GM12878 (cell line): Measurements from ENCODE around the gene SNRPD2. TPM values are rescaled to one million over a fixed set of nuclear protein-coding genes. Genes with fewer than 3 reads are reported as not detected.

Experiments used
- ATAC-seq: fragments of 200-7000 bp; cut with Tn5 transposase; 3 replicates; pipeline ENCODE4 v1.9.1; 2020; ENCODE audit warnings: mild to moderate bottlenecking, moderate library complexity
- BruUV-seq: library from RNA; stranded (reverse); fragments of 400-500 nt; replicated peaks from 2 replicates; lab custom pipeline; 2021; lab: Mats Ljungman, UMichigan
- CTCF ChIA-PET: fragments of 300-600 bp; sonication (Branson Sonifier 250); formaldehyde crosslinking; extraction: SDS; loops from one replicate; lab custom pipeline; 2021; ENCODE audit warnings: inconsistent platforms; lab: Yijun Ruan, JAX
- POLR2A ChIA-PET: fragments of 350-600 bp; formaldehyde crosslinking; extraction: SDS; loops from one replicate; lab custom pipeline; 2021; ENCODE audit warnings: inconsistent platforms; lab: Charles Lee
- RAD21 ChIA-PET: fragments of 300-600 bp; sonication (Branson Sonifier 250); formaldehyde crosslinking; loops from one replicate; lab custom pipeline; 2023; ENCODE audit warnings: antibody characterized with exemption; ENCODE audit not compliant: unreplicated experiment; lab: Charles Lee
- SMC1A ChIA-PET: fragments of 300-600 bp; sonication (Branson Sonifier 250); formaldehyde crosslinking; loops from one replicate; lab custom pipeline; 2023; ENCODE audit not compliant: unreplicated experiment, uncharacterized antibody; lab: Charles Lee
- DNase-seq: peaks from one replicate; pipeline ENCODE4 v3.0.0-alpha.2; 2011; ENCODE audit warnings: low read depth, low spot score
- FAIRE-seq: peaks from 3 replicates; lab custom pipeline; 2011; peaks lifted over from hg19 to GRCh38; lab: Jason Lieb, UNC
- H2AFZ ChIP-seq: 2 replicates; pipeline ENCODE4 v1.6.0; 2011; ENCODE audit warnings: low read depth, low read length, control low read depth; ENCODE audit not compliant: control insufficient read depth
- H3K27ac ChIP-seq: 2 replicates; pipeline ENCODE4 v1.5.1; 2011; ENCODE audit warnings: control low read depth; ENCODE audit not compliant: control insufficient read depth, insufficient read depth
- H3K27me3 ChIP-seq, 2 experiments: replicated peaks in 1 of 2; 2 replicates each; pipeline versions ENCODE4 v1.6.0 to v1.6.1; 2011; ENCODE audit warnings: low read length in 1 of 2; ENCODE audit not compliant: control insufficient read depth in 2 of 2, insufficient read depth in 2 of 2
- H3K36me3 ChIP-seq, 2 experiments: 2 replicates each; pipeline ENCODE4 v1.5.1; 2011; ENCODE audit warnings: low read length in 1 of 2; ENCODE audit not compliant: control insufficient read depth in 2 of 2, insufficient read depth in 2 of 2
- H3K4me1 ChIP-seq: 2 replicates; pipeline ENCODE4 v1.6.1; 2011; ENCODE audit warnings: mild to moderate bottlenecking, low read length, moderate library complexity, mixed read lengths; ENCODE audit not compliant: control insufficient read depth, insufficient read depth
- H3K4me2 ChIP-seq: 2 replicates; pipeline ENCODE4 v1.6.0; 2011; ENCODE audit warnings: control low read depth; ENCODE audit not compliant: control insufficient read depth, insufficient read depth
- H3K4me3 ChIP-seq: fragments of 200-600 bp; sonication (generic); 2 replicates; pipeline ENCODE4 v1.5.1; 2016
- H3K79me2 ChIP-seq: 2 replicates; pipeline ENCODE4 v1.6.0; 2011; ENCODE audit warnings: low read length; ENCODE audit not compliant: control insufficient read depth, insufficient read depth
- H3K9ac ChIP-seq: 2 replicates; pipeline ENCODE4 v1.8.0; 2011; ENCODE audit warnings: low read length, control low read depth, mixed read lengths; ENCODE audit not compliant: control insufficient read depth, insufficient read depth
- H3K9me3 ChIP-seq: replicated peaks from 3 replicates; pipeline ENCODE4 v1.5.1; 2011; ENCODE audit warnings: mild to moderate bottlenecking, low read length; ENCODE audit not compliant: control insufficient read depth, insufficient read depth
- H4K20me1 ChIP-seq: 2 replicates; pipeline ENCODE4 v1.6.0; 2011; ENCODE audit not compliant: control insufficient read depth, insufficient read depth
- BRCA1 ChIP-seq: IDR thresholded peaks from 2 replicates; pipeline ENCODE4 v1.6.1; 2011; ENCODE audit warnings: low read depth, low read length, improper control_type of control experiment
- CHD1 ChIP-seq: IDR thresholded peaks from 2 replicates; pipeline ENCODE4 v1.6.1; 2012; ENCODE audit warnings: low read depth, low read length, improper control_type of control experiment
- ELK1 ChIP-seq: IDR thresholded peaks from 2 replicates; pipeline ENCODE4 v1.6.1; 2012; ENCODE audit warnings: low read depth, low read length, improper control_type of control experiment
- LARP7 ChIP-seq: fragments of 450-650 bp; IDR thresholded peaks from 2 replicates; pipeline ENCODE4 v1.6.1; 2017; ENCODE audit warnings: mild to moderate bottlenecking
- MTA3 ChIP-seq: IDR thresholded peaks from 2 replicates; pipeline ENCODE4 v1.6.1; 2012; ENCODE audit warnings: low read length, inconsistent platforms, borderline replicate concordance
- MXI1 ChIP-seq: fragments of 150-350 bp; IDR thresholded peaks from 2 replicates; pipeline ENCODE4 v1.6.1; 2011; ENCODE audit warnings: low read depth, mild to moderate bottlenecking, inconsistent platforms, low read length, improper control_type of control experiment
- MYB ChIP-seq: fragments of 150-350 bp; IDR thresholded peaks from 2 replicates; pipeline ENCODE4 v1.6.1; 2014; ENCODE audit warnings: mild to moderate bottlenecking, low read depth, low read length, borderline replicate concordance
- MYC ChIP-seq: IDR thresholded peaks from 2 replicates; pipeline ENCODE4 v1.6.1; 2011; ENCODE audit warnings: mild to moderate bottlenecking, low read length, moderate library complexity, inconsistent platforms; ENCODE audit not compliant: insufficient read depth, insufficient replicate concordance, insufficient read length, severe bottlenecking
- NR2F1 ChIP-seq: fragments of 450-650 bp; conservative IDR thresholded peaks from 2 replicates; pipeline ENCODE4 v1.6.1; 2017; ENCODE audit warnings: mild to moderate bottlenecking
- PAX8 ChIP-seq: fragments of 450-650 bp; IDR thresholded peaks from 2 replicates; pipeline ENCODE4 v1.6.1; 2017; ENCODE audit warnings: mild to moderate bottlenecking, moderate library complexity
- POLR2AphosphoS5 ChIP-seq: IDR thresholded peaks from 2 replicates; pipeline ENCODE4 v1.6.1; 2011; ENCODE audit warnings: mild to moderate bottlenecking, low read length, inconsistent platforms
- RB1 ChIP-seq: fragments of 450-650 bp; formaldehyde crosslinking; IDR thresholded peaks from 2 replicates; pipeline ENCODE4 v1.6.1; 2017; ENCODE audit warnings: mild to moderate bottlenecking, borderline replicate concordance
- RFX5 ChIP-seq: IDR thresholded peaks from 2 replicates; pipeline ENCODE4 v1.6.1; 2011; ENCODE audit warnings: low read depth, low read length, improper control_type of control experiment
- SPI1 ChIP-seq: IDR thresholded peaks from 2 replicates; pipeline ENCODE4 v1.6.1; 2011; ENCODE audit warnings: low read depth, mild to moderate bottlenecking, low read length, moderate library complexity, borderline replicate concordance; ENCODE audit not compliant: insufficient read depth
- SREBF2 ChIP-seq: IDR thresholded peaks from 2 replicates; pipeline ENCODE4 v1.6.1; 2012; ENCODE audit warnings: mild to moderate bottlenecking, low read length
- SUZ12 ChIP-seq: fragments of 200-600 bp; sonication (generic); IDR thresholded peaks from one replicate; pipeline ENCODE4 v1.6.1; 2018; ENCODE audit warnings: antibody characterized with exemption, mild to moderate bottlenecking; ENCODE audit not compliant: unreplicated experiment
- TARDBP ChIP-seq: IDR thresholded peaks from 2 replicates; pipeline ENCODE4 v1.6.1; 2016; ENCODE audit warnings: borderline replicate concordance
- TCF12 ChIP-seq: IDR thresholded peaks from 2 replicates; pipeline ENCODE4 v1.6.1; 2011; ENCODE audit warnings: low read depth, mild to moderate bottlenecking, low read length
- YY1 ChIP-seq: IDR thresholded peaks from 2 replicates; pipeline ENCODE4 v1.6.1; 2011; ENCODE audit warnings: low read depth, mild to moderate bottlenecking, low read length
- ZBTB11 ChIP-seq: fragments of 450-650 bp; formaldehyde crosslinking; IDR thresholded peaks from 2 replicates; pipeline ENCODE4 v1.5.0; 2022; ENCODE audit warnings: mild to moderate bottlenecking, missing genetic modification characterization
- WGBS: methylation state at CpG from one replicate; pipeline ENCODE4 v1.1.6; 2016; ENCODE audit warnings: low lambda C conversion rate; ENCODE audit not compliant: insufficient replicate concordance, insufficient coverage; ENCODE audit errors: missing lambda C conversion rate; 5-methylcytosine and 5-hydroxymethylcytosine counted together
- in situ Hi-C: fragments of 300-500 bp; cut with MboI; formaldehyde crosslinking; loops from 9 replicates; pipeline ENCODE4 v1.14.3; 2018; ENCODE audit warnings: mixed read lengths
- intact Hi-C: fragments of 100-400 bp; cut with micrococcal nuclease; formaldehyde crosslinking; loops from one replicate; pipeline ENCODE4 v1.14.2; 2022; ENCODE audit not compliant: unreplicated experiment
- polyA plus RNA-seq, 11 experiments: library from polyadenylated mRNA; depleted of rRNA in 4 of 11; unstranded in 6 of 11; stranded (reverse) in 5 of 11; fragments of >200 nt; fragmentation: Nextera tagmentation in 4 of 11; fragmentation: Illumina TruSeq in 1 of 11; extraction: Ambion mirVana in 4 of 11; extraction: Trizol in 1 of 11; gene quantifications; 1 replicate in 1 of 11; 2 replicates in 10 of 11; pipeline versions ENCODE4 v1.2.1 to v1.2.3, GENCODE V29; 2011 to 2016; ENCODE audit warnings: inconsistent platforms in 2 of 11, missing spikeins in 2 of 11, low read depth in 1 of 11
- total RNA-seq, 4 experiments: library from RNA; depleted of rRNA in 3 of 4; stranded (reverse); fragments of >200 nt in 3 of 4; fragmentation: Illumina TruSeq in 1 of 4; extraction: Trizol in 1 of 4; gene quantifications; 2 replicates each; pipeline versions ENCODE4 v1.2.1 to v1.2.3, GENCODE V29; 2013 to 2021

The SNRPD2 gene
- total and polyA plus RNA-seq, 10 of the 15 experiments (the other 5 are each of a cell fraction or from before 2014, with no cell fraction given) = 526 to 3,621 (median 951) TPM

GRCh38 chr19:45638930-45639729 is 52.6 kb downstream of the SNRPD2 start, which contains the start of gene EML2:
Gene EML2, minus strand, starts transcription at chr19:45639397. Its CDS starts 21 bp downstream, at chr19:45639376.
- H3K27ac ChIP-seq = peak within 1 kb of the TSS; percentile 71
- peak within 1 kb of the TSS; percentile 88 for H3K4me2 ChIP-seq
- peaks cover 11% of the 10 kb centered on the region for H3K79me2 ChIP-seq
- in situ Hi-C loops (no loop called here), intact Hi-C loops (no loop called here)
- CTCF ChIA-PET = interaction anchor here (0.6 to 2.9 kb wide), 12 partner anchors 8 to 200 kb away, joined by 3 to 6 read pairs (median 3); partner anchors contain the start of genes GIPR and QPCTL
- peaks cover 28% of the 10 kb centered on the region for H3K4me1 ChIP-seq
- H3K27me3 ChIP-seq = no peaks in the 10 kb centered on the region
- BruUV-seq = no TSS peak
- SMC1A ChIA-PET = interaction anchor here (0.7 to 5.3 kb wide), 7 partner anchors 8 to 131 kb away, joined by 3 to 39 read pairs (median 4); partner anchors contain the start of genes QPCTL and SNRPD2
- POLR2A ChIA-PET = interaction anchor here (0.5 to 1.9 kb wide), 6 partner anchors 39 to 129 kb away, joined by 3 to 6 read pairs (median 4); partner anchors contain the start of gene QPCTL
- 5% methylated on average over 47 of the region's 52 CpGs for WGBS
- H3K9ac ChIP-seq = peak within 1 kb of the TSS; percentile 86
- H2AFZ ChIP-seq = peak within 1 kb of the TSS; percentile 86
- DNase-seq = no peak
- no peaks in the 10 kb centered on the region; a peak in 1 of 4 replicates for H3K36me3 ChIP-seq
- peak; percentile 34 for ATAC-seq
- peak within 1 kb of the TSS; percentile 82 for H3K4me3 ChIP-seq
- no peaks in the 10 kb centered on the region for H3K9me3 ChIP-seq
- no peaks in the 10 kb centered on the region for H4K20me1 ChIP-seq
- no peak for FAIRE-seq
- RAD21 ChIA-PET = interaction anchor here (0.6 to 1.5 kb wide), 4 partner anchors 55 to 1078 kb away, joined by 3 to 5 read pairs (median 4); partner anchors contain the start of gene PRKD2
- TF ChIP-seq ZBTB11 (CRISPR knock-in tag) = no peak
- no peak for TF ChIP-seq SUZ12
- no peak for TF ChIP-seq TARDBP
- no peak for TF ChIP-seq MTA3
- no peak for TF ChIP-seq RFX5
- TF ChIP-seq YY1 = peak; percentile 83
- TF ChIP-seq ELK1 = 0 out of 2 replicates have a peak, but pooled peaks have one; percentile 17
- no peak for TF ChIP-seq MYC
- no peak for TF ChIP-seq SPI1
- TF ChIP-seq NR2F1 = peak; percentile 19; the same call in 1 of the 2 replicates
- TF ChIP-seq TCF12 = no peak
- TF ChIP-seq RB1 = 0 out of 2 replicates have a peak, but pooled peaks have one; percentile 33
- no peak for TF ChIP-seq CHD1
- 0 out of 2 replicates have a peak, but pooled peaks have one; percentile 16 for TF ChIP-seq MYB
- no peak for TF ChIP-seq PAX8
- TF ChIP-seq POLR2AphosphoS5 = peak; percentile 47; the same call in 1 of the 2 replicates
- no peak for TF ChIP-seq BRCA1
- 0 out of 2 replicates have a peak, but pooled peaks have one; percentile 54 for TF ChIP-seq LARP7
- TF ChIP-seq MXI1 = no peak
- TF ChIP-seq SREBF2 = no peak
